Hematopoietic multipotent progenitor cell treated with erythropoietin and hydrocortisone succinate and interleukin-3 and kit ligand, for 15 days (in vitro differentiated cells): Measurements from ENCODE around the gene MMS19.
"Not testable (repeated sequence)": the region's sequence is repeated elsewhere in the genome, so short reads cannot be mapped to it uniquely, and the experiment has no call there.

Source experiments
- DNase-seq: peaks from one replicate; pipeline ENCODE4 v3.0.0-alpha.2; 2015; ENCODE audit warnings: low spot score

The MMS19 gene

GRCh38 chr10:97423757-97424098 is 74.5 kb downstream of the MMS19 start:
- DNase-seq = not testable (repeated sequence)

- DNase-seq = no peak
These were observed 81.7 kb downstream of the MMS19 start for GRCh38 chr10:97416565-97416964.

- no peak for DNase-seq
These were observed 85.3 kb downstream of the MMS19 start for GRCh38 chr10:97412891-97413304.

- DNase-seq = no peak
These were observed 86.8 kb downstream of the MMS19 start for GRCh38 chr10:97411406-97411805.

GRCh38 chr10:97408496-97408992 is 89.7 kb downstream of the MMS19 start:
- DNase-seq = no peak
